Retina (tissue), 1 donor: ENCODE results near the gene OR2M4.
"Not testable (repeated sequence)": the region's sequence is repeated elsewhere in the genome, so short reads cannot be mapped to it uniquely, and the experiment has no call there.

ENCODE experiments used
- DNase-seq: peaks from one replicate; pipeline ENCODE4 v3.0.0-alpha.2; 2016

The OR2M4 gene

GRCh38 chr1:248231117-248231516 lies at the start of gene OR2M4:
OR2M4 (plus strand) TSS chr1:248231417; CDS start chr1:248238929, 7,512 bp downstream.
- no peak for DNase-seq

GRCh38 chr1:248183996-248184395 lies 47.2 kb upstream of the OR2M4 start:
- no peak for DNase-seq

GRCh38 chr1:248187363-248187762 lies 43.9 kb upstream of the OR2M4 start:
- no peak for DNase-seq

GRCh38 chr1:248189026-248189425 lies 42.2 kb upstream of the OR2M4 start:
- peak; percentile 9 for DNase-seq

- no peak for DNase-seq
Observed at GRCh38 chr1:248194117-248194516, 37.1 kb upstream of the OR2M4 start.

- DNase-seq, result no peak
Observed at GRCh38 chr1:248196965-248197364, 34.3 kb upstream of the OR2M4 start, which contains the start of gene OR2M3. OR2M3 (plus strand) TSS chr1:248197265; CDS start chr1:248203068, 5,803 bp downstream.

- no peak for DNase-seq
Observed at GRCh38 chr1:248215880-248216279, 15.3 kb upstream of the OR2M4 start.

- no peak for DNase-seq
Observed at GRCh38 chr1:248225537-248225936, 5.7 kb upstream of the OR2M4 start.

GRCh38 chr1:248229360-248229908 lies 1.8 kb upstream of the OR2M4 start:
- DNase-seq, result no peak

- DNase-seq, result no peak
Observed at GRCh38 chr1:248239478-248239877, 8.3 kb downstream of the OR2M4 start.

- peak; percentile 54 for DNase-seq
Observed at GRCh38 chr1:248243204-248243603, 12.0 kb downstream of the OR2M4 start.

- not testable (repeated sequence) for DNase-seq
Observed at GRCh38 chr1:248259309-248259708, 28.1 kb downstream of the OR2M4 start.

GRCh38 chr1:248268178-248268577 lies 37.0 kb downstream of the OR2M4 start:
- no peak for DNase-seq

- not testable (repeated sequence) for DNase-seq
Observed at GRCh38 chr1:248273225-248273624, 42.0 kb downstream of the OR2M4 start.

- no peak for DNase-seq
Observed at GRCh38 chr1:248277876-248278275, 46.7 kb downstream of the OR2M4 start, which contains the start of gene OR2T33. OR2T33 (minus strand) TSS chr1:248277976; CDS start chr1:248273814, 4,162 bp downstream.

- no peak for DNase-seq
Observed at GRCh38 chr1:248288391-248288790, 57.2 kb downstream of the OR2M4 start.
